Activated T-cell treated with anti-CD3 and anti-CD28 coated beads for 24 hours (primary cell): ENCODE results near the gene PRKG1.

Source experiments
- DNase-seq: peaks from one replicate; pipeline ENCODE4 v3.0.0-alpha.2; 2020; ENCODE audit warnings: low read depth

Gene PRKG1

GRCh38 chr10:51074238-51075028 lies at the start of gene PRKG1:
Gene PRKG1, plus strand, starts transcription at chr10:51074487.
- no peak for DNase-seq

DNA sequence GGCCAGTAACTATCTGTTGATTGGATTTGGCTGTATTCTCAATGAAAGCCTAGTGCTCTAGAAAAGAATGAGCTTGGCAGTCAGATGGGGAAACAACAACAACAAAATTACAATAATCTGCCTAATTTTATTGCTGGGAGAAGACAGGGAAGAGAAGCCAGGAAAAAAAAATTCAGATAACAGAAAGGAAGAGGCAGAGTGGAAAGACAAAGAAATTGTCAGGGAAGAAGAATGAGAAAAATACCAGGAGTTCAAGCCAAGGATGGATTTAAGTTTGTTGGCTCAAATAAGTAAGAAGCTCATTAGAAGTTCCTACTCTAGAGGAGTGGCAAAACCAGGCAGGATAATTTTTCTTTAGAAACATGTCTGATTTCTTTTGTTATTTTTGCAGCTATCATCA lies 45.9 kb upstream of the PRKG1 start:
- DNase-seq: no peak

DNA sequence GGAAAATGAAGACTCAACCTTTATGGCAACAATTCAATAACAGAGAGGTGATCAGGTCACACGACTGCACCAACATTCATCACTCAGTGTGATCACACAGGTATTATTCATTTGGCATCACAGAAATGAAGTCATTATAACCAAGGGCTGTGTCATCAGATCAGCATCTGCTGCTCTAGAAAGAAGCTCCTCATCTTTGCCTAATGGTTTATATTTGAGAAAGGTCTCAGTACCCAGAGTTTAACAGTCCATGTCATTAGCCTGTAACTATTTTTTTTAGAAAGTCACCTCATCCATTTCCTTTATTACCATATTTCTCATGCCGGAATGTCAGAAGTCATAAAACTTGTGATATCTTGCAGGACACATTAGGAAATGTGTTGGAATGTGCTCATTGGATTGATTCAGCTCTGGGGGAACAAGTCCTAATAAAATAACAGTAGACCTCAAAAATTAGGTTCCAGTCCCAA lies 45.1 kb upstream of the PRKG1 start:
- no peak for DNase-seq

GRCh38 chr10:51030480-51030879 lies 43.8 kb upstream of the PRKG1 start:
- no peak for DNase-seq

DNA sequence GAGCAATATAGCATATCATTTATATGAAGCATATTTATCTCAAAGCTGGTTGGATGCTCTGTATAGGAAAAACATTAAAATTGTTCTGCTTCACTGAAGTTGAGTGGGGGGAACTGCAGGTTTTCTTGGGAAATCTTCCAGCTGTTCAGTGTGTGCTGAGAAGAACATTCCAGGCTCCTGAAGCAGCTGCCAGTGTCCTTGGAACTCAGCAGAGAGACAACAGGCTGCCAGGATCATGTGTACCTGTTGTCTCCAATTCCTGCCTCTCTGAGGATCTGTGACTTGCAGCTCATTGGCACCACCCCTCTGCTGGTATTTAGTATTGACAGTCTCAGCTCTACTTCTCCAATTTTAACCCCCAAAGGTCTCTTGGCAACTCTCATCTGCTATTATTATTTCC lies 42.3 kb upstream of the PRKG1 start:
- DNase-seq: no peak

DNA sequence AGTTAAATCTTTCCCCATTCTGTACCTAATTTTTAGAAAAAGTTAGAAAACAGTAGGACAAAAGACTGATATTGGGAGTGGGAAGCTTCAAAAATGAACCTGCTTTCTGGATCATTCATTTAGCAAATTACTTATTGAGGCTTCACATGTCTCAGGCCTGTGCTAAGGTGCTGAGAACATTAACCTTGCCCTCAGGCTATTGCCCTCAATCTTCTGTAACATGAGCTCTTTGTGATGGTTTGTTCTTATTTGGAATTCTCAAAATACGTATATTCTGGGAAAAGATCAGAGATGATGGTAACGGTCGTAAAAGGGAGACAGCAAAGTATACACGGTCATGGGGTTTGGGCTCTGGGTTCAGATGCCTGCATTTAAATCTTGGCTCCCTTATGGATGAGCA lies 39.5 kb upstream of the PRKG1 start:
- DNase-seq: no peak

- DNase-seq: no peak
These were observed 38.9 kb upstream of the PRKG1 start for GRCh38 chr10:51035344-51035743.

GRCh38 chr10:51045871-51046270 lies 28.4 kb upstream of the PRKG1 start:
- DNase-seq: no peak

DNA sequence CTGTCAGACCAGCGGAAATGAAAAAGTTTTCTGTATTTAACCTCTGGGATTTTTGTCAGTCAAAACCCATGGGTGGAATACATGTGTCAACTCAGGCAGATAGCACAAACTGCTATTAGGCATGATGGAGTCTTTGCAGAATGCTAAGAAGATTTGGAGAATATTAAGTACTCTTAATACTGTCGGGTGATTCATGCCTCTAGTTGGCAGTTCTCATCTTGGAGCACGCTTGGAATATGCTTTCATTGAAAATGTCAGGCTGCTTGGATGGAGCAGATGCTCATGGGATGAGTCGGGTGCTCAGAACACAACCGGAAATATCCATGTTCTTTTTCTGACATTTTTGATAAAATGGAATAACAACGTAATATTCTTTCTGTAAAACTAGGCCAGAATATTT lies 27.6 kb upstream of the PRKG1 start:
- DNase-seq: no peak

GRCh38 chr10:51047857-51048256 lies 26.4 kb upstream of the PRKG1 start:
- no peak for DNase-seq

DNA sequence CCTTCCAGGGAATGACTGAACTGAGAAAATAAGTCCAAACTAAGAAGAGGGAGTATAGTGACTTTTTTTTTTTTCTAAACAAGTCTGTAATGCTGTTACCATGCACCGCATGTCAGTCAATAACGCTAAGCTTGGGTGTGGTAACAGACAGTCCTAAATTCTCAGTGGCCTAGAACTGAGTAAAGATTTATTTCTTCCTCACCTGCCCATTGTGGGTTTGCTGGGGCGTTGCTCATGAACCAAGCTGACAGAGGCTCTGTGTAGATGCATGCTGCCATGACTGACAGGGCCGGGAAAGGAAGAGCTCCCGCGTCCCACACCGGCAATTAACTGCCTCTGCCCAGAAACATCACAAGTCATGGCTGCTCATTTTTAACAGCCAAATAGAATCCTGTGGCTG lies 25.5 kb upstream of the PRKG1 start:
- no peak for DNase-seq

GRCh38 chr10:51052163-51052562 lies 22.1 kb upstream of the PRKG1 start:
- no peak for DNase-seq

- DNase-seq: no peak
These were observed 16.4 kb upstream of the PRKG1 start for GRCh38 chr10:51057925-51058324.

- no peak for DNase-seq
These were observed 11.1 kb upstream of the PRKG1 start for GRCh38 chr10:51063166-51063565.

DNA sequence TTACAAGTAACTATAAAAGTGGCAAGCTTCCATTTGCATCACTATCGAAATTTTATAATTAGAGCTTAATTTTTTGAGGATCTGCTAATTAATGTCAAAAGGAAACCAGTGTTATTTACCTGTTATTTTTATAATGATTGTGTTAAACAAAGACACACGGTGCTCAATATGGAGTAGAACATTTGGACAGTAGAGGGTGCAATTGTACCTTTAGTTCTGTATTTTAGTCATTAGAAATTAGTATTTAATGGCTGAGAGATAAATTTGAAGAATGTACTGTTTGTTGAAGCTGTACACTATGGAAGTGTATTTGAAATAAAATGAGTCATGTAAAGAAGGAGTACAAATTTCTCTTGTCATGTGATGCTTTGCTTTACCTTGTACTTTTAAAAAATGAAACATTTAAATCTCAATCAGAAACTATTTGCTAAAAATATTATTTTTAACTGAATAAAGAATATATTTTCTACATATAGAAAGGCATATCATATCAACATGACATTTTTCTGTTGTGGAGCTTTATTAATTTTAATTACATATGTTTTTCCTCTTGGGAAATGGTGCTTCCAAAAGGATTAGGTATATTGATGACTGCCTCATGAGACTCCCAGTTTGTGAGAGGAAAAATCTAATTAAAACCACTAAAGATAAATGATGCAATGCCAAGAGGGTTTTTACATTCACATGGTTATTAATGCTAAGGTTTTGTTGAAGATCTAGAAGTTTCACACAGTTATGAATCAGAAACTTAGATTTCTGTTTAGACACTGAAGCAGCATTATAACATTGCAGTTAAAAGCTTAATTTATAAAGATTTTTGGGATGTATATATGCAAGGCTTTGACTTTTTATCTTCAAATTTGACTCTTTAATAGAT lies 10.4 kb upstream of the PRKG1 start:
- DNase-seq: no peak

GRCh38 chr10:51066231-51066630 lies 8.1 kb upstream of the PRKG1 start:
- no peak for DNase-seq

GRCh38 chr10:51072210-51072609 lies 2.1 kb upstream of the PRKG1 start:
- DNase-seq: no peak

DNA sequence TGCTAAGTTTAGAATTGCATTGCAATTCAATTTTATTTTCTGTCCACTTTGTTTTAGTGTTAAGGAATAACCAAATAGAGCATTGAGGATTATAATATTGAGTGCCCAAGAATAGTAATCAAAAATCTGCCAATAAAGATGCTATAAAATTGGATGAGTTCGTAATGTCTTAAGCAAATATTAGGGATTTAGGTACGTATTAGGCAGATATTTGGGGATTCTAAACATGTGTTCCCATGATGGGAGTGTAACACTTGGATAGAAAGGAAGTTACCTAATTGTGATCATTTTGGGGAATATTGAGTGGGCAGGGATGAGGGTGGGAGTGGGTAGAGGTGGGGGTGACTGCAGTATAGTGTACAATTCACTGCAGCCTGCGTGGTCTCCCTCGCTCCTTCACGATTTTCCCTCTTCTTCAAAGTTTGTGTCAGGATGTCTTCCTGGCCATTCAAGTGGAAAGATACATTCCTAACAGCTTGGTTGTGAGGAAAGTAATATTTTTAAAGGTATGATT lies 1.3 kb upstream of the PRKG1 start:
- no peak for DNase-seq

- DNase-seq: no peak
These were observed 642 bp upstream of the PRKG1 start for GRCh38 chr10:51073453-51074237.

- no peak for DNase-seq
These were observed 971 bp downstream of the PRKG1 start for GRCh38 chr10:51075043-51075872.

DNA sequence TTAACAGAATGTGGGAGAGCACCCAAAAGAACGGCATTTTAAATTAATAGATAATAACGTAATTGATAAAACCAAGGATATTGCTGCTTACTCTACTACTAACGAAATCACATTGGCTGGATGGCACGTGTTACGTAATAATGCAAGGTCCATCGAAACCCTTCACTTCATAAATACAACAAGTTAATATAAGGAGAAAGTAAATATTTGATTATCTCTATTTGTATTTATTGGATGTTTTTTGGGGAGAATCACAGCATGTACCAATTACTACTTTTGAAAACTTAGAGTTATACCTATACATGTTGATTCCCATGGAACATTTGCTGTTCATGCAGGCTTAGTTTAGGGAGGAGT lies 1.6 kb downstream of the PRKG1 start:
- DNase-seq: no peak
